Stimulated activated naive CD8-positive, alpha-beta T cell treated with anti-CD3 and anti-CD28 coated beads, Interleukin-15, Interleukin-2, amounts not matched to agents 100 ng/mL and 50 ng/mL, for 24 hours (primary cell): ENCODE data around the gene SEM1.
"Not testable (repeated sequence)": the region's sequence is repeated elsewhere in the genome, so short reads cannot be mapped to it uniquely, and the experiment has no call there.

Source experiments
- H3K27ac Mint-ChIP-seq: one replicate; pipeline ENCODE4 v1.8.0; 2021; ENCODE audit warnings: mild to moderate bottlenecking, mixed read lengths
- H3K27me3 Mint-ChIP-seq: one replicate; pipeline ENCODE4 v1.8.0; 2021; ENCODE audit warnings: mixed read lengths
- H3K36me3 Mint-ChIP-seq: one replicate; pipeline ENCODE4 v1.8.0; 2021; ENCODE audit warnings: low read depth, mixed read lengths
- H3K4me1 Mint-ChIP-seq: one replicate; pipeline ENCODE4 v1.8.0; 2021; ENCODE audit warnings: low read depth, mixed read lengths
- H3K4me3 Mint-ChIP-seq: one replicate; pipeline ENCODE4 v1.8.0; 2021; ENCODE audit warnings: mild to moderate bottlenecking, mixed read lengths
- H3K9me3 Mint-ChIP-seq: one replicate; pipeline ENCODE4 v1.8.0; 2021; ENCODE audit warnings: mixed read lengths

SEM1 gene

DNA sequence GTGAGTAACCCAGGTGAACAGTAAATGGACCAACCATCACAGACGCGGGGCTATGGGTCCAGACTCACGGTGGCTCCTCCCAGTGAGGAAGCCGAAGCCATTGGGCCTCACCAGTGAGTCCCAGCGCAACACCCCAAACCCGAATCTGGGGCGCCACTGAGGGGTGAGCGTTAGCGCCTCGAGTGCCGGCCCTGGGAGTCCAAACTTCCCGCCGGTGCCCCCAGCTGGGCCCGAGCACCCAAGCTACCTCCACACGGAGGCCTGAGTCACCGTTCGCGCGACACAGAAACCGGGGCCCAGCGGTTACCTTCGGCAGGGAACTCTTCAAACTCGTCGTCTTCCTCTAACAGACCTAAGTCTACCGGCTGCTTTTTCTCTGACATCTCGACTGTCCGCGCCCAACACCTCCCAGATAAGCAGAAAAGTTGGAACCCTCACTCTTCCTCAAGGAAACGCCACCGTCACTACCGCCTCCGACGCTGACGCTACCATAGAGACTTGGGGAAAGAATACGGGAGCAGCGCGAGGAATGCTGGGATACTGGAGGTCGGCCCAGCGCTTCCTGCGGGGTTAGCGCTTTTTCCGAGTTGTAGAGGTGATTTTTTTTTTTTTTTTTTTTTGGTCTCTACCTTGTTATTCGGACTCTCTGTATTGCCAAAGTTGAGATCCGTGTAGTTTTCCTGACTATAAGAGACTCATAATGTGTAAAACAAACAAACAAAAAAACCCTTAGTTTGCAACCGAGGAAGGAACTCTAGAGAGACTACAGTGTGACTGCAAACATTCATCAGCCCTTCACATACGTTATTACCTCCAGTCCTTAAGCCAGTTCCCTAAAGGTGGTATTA lies at the start of gene SEM1:
Gene SEM1, minus strand, starts transcription at position 466 of the 848 bp plus-strand sequence. Its CDS starts 83 bp downstream, at position 383.
- H3K36me3 Mint-ChIP-seq, result peaks cover 30% of the 10 kb centered on the region
- H3K4me3 Mint-ChIP-seq, result peak within 1 kb of the TSS; percentile 97
- H3K9me3 Mint-ChIP-seq, result peaks cover 18% of the 10 kb centered on the region
- peaks cover 37% of the 10 kb centered on the region for H3K4me1 Mint-ChIP-seq
- H3K27me3 Mint-ChIP-seq, result no peaks in the 10 kb centered on the region
- H3K27ac Mint-ChIP-seq, result peak within 1 kb of the TSS; percentile 97

DNA sequence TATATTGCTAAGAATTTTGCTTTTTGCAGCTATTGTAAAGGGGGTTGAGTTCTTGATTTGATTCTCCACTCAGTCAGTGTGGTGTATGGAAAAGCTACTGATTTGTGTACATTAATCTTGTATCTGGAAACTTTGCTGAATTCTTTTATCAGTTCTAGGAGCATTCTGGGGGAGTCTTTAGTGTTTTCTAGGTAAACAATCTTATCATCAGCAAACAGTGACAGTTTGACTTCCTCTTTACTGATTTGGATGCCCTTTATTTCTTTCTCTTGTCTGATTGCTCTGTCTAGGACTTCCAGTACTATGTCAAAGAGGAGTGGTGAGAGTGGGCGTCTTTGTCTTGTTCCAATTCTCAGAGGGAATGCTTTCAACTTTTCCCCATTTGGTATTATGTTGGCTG lies 48.2 kb upstream of the SEM1 start:
- not testable (repeated sequence) for H3K4me1 Mint-ChIP-seq, H3K27ac Mint-ChIP-seq, H3K4me3 Mint-ChIP-seq, H3K9me3 Mint-ChIP-seq, H3K36me3 Mint-ChIP-seq
- H3K27me3 Mint-ChIP-seq, result peaks cover 39% of the 10 kb centered on the region

DNA sequence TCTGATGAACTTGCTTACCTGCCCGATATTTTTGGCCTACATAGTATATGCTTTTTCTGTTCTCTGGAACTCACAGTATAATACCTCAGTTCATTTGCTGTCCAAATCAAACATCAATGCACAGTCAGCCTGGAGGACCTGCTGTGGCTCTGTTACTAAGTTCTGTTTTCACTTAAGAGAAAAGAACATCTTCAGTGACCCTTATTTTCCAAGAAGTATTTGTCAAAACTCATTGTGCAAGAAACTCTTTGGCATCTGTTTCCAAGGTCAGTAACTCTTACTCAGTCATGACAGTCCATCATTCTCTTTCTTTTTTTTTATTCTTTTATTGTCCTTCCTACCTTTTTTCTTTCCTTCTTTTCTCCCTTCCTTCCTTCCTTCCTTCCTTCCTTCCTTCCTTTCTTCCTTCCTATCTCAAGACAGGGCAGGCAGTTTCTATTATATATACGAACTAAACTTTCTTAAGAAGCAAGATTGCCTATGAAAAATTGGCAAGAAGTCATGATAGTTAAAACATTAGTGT lies 37.8 kb upstream of the SEM1 start:
- Mint-ChIP-seq H3K4me3 (no peak overlapping the region), H3K4me1 (no peaks in the 10 kb centered on the region), H3K9me3 (peaks cover 4% of the 10 kb centered on the region), H3K27me3 (peaks cover 20% of the 10 kb centered on the region), H3K36me3 (no peaks in the 10 kb centered on the region), H3K27ac (no peak overlapping the region)

DNA sequence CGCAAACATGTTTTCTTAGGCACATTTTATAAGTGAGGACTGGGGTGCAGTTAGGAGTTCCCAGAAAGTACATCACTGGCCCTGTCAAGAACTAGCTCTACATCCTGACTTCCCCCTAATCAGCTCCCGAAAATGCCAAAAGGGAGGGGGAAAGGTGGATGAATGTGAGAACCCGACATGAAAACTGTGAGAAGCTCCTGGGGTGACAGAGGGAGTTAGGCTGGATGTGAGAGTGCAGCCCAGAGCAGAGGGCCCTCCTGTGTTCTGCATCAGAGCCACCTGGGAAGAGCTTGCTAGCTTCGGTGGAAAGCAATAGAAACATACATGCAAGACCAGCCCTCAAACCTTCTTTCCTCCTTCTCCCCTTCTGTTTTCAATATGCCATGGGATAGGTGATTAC lies 30.5 kb upstream of the SEM1 start:
- Mint-ChIP-seq H3K9me3 (no peaks in the 10 kb centered on the region), H3K4me1 (no peaks in the 10 kb centered on the region), H3K36me3 (no peaks in the 10 kb centered on the region), H3K27ac (no peak overlapping the region), H3K4me3 (no peak overlapping the region), H3K27me3 (peaks cover 33% of the 10 kb centered on the region)

DNA sequence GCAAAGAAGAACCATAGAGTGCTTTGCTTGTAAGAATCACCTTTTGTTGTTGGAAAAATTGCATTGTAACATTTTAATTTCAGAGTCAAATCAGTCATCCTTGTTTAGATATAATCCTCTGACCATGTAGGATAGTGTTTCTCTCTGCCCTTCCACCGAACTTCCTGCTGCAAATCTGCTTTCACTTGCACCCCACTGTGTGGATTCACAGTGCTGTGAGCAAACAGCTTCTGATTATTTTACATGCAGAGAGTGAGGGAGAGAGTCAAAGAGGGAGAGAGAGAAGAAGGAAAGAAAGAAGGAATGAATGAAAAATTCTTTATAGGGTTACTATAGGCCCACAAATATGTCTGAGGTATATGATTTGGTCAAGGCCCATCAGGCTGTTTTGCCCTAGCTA lies 30.0 kb upstream of the SEM1 start:
- H3K36me3 Mint-ChIP-seq, result no peaks in the 10 kb centered on the region
- peaks cover 32% of the 10 kb centered on the region for H3K27me3 Mint-ChIP-seq
- no peaks in the 10 kb centered on the region for H3K4me1 Mint-ChIP-seq
- no peaks in the 10 kb centered on the region for H3K9me3 Mint-ChIP-seq
- H3K4me3 Mint-ChIP-seq, result no peak overlapping the region
- no peak overlapping the region for H3K27ac Mint-ChIP-seq

DNA sequence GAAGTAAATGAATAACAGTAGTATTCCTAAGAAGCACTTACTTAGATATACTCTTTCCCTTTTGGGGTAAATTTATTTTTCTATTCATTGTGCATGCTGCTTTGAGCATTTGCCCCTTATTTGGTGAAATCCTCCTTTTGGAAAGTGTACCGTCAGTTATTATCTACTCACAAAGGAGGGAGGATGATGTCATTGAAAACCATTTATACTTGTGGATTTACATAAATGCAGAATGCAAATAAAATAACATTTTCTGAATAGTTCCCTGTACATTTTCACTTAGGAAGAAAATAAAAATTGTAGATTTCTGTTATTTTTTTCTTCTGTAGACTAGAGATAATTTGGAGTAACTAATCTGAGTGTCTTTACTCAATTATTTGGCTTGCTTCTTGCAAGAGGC lies 29.5 kb upstream of the SEM1 start:
- H3K27me3 Mint-ChIP-seq, result peaks cover 32% of the 10 kb centered on the region
- no peaks in the 10 kb centered on the region for H3K36me3 Mint-ChIP-seq
- H3K9me3 Mint-ChIP-seq, result no peaks in the 10 kb centered on the region
- no peaks in the 10 kb centered on the region for H3K4me1 Mint-ChIP-seq
- no peak overlapping the region for H3K27ac Mint-ChIP-seq
- H3K4me3 Mint-ChIP-seq, result no peak overlapping the region

DNA sequence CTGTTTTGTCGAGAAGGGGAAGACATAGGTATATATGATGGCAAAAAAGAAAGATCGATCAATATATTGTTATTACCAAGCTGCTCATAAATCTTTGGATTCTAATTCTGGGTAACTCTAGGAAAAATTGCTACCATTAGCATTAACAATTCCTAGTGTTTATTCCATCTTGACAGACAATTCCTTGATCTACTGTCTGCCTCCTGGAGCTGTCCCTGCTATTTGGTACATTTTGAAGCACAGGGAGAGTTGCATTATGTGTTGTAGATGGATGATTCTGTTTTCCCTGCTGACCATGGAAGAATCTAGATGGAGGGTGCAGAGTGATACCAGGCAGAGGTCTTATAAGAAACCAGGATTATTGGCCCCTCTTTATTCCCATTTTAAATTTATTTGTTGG lies 29.1 kb upstream of the SEM1 start:
- Mint-ChIP-seq H3K4me1 (no peaks in the 10 kb centered on the region), H3K4me3 (no peak overlapping the region), H3K27ac (no peak overlapping the region), H3K36me3 (no peaks in the 10 kb centered on the region), H3K9me3 (no peaks in the 10 kb centered on the region), H3K27me3 (peaks cover 30% of the 10 kb centered on the region)

DNA sequence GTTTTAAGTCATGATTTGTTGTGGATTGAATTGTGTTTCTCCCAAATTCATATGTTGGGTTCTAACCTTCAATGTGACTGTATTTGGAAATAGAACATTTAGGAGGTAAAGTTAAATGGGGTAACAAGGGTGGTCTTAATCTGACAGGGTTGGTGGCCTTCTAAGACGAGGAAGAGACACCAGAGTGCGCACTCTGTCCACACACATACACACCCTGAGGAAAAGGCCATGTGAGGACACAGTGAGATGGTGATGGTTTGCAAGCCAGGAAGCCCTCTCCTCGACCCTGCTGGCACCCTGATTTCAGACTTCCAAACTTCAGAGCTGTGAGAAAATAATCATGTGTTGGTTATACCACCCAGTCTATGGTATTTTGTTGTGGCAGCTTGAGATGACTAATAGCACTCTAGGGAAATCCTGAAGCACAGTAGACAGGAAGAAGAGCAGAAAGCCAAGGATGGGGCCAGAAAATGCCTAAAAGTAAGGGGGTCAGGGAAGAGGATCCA lies 28.0 kb upstream of the SEM1 start:
- Mint-ChIP-seq H3K4me3 (no peak overlapping the region), H3K27me3 (peaks cover 27% of the 10 kb centered on the region), H3K9me3 (no peaks in the 10 kb centered on the region), H3K4me1 (no peaks in the 10 kb centered on the region), H3K27ac (no peak overlapping the region), H3K36me3 (no peaks in the 10 kb centered on the region)

DNA sequence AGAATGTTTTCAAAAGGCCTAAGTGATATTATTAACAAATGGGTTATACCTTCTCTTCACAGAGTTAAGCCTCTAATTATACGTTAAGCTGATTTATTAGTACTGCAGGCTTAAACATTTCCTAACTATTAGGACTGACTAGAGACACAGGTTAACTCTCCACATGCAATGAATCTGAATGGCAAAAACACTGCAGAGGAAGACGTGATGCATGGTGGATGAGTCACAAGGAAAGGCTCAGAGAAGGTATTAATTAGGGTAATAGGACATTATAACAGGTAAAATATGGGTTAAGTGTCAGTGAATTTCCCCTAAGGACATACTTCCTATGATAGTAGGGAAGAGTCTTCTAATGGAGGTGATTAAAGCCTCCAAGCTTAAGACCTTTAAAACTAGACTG lies 24.7 kb upstream of the SEM1 start:
- Mint-ChIP-seq H3K36me3 (no peaks in the 10 kb centered on the region), H3K27ac (no peak overlapping the region), H3K9me3 (no peaks in the 10 kb centered on the region), H3K4me1 (no peaks in the 10 kb centered on the region), H3K4me3 (no peak overlapping the region), H3K27me3 (peaks cover 9% of the 10 kb centered on the region)

DNA sequence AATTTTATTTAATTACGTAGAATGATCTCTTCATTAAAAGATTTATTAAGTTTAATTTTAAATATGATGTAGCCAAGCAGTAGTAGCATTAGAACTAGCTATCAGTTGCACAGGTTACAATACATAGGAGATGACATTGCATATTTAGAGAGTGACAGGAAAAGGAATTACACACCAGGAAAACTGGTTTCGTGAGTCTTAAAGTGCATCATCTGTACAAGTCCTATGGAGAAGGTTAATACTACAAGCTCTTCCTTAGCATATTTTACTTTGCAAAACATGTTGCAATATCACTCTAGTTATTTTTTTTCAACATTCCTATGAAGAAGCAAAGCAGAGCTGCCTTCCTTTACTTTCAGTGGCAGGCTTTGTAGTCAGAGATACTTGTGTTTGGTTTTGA lies 20.2 kb upstream of the SEM1 start:
- Mint-ChIP-seq H3K4me3 (no peak overlapping the region), H3K27ac (no peak overlapping the region), H3K27me3 (peaks cover 19% of the 10 kb centered on the region), H3K36me3 (no peaks in the 10 kb centered on the region), H3K9me3 (no peaks in the 10 kb centered on the region), H3K4me1 (no peaks in the 10 kb centered on the region)

DNA sequence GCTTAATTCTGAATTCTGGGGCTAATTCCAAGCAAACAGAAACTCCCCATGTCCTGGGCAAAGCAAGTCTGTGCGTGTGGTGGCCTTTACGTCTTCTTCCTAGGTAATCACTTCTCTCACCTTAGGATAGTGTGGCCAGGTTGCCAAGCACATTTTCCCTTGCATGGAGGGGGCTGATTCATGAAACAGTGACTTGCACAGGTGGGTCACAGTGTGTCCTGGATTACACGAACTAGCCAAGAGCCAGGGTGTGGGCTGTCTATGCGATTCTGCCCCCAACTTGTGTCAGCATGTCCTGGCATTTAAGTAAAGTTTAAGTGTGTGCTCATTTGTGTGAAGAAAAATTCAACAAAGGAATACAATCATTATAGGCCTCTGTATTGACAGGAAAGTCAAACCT lies 18.5 kb upstream of the SEM1 start:
- no peaks in the 10 kb centered on the region for H3K9me3 Mint-ChIP-seq
- H3K27ac Mint-ChIP-seq, result no peak overlapping the region
- peaks cover 26% of the 10 kb centered on the region for H3K27me3 Mint-ChIP-seq
- no peaks in the 10 kb centered on the region for H3K36me3 Mint-ChIP-seq
- H3K4me3 Mint-ChIP-seq, result no peak overlapping the region
- H3K4me1 Mint-ChIP-seq, result no peaks in the 10 kb centered on the region

DNA sequence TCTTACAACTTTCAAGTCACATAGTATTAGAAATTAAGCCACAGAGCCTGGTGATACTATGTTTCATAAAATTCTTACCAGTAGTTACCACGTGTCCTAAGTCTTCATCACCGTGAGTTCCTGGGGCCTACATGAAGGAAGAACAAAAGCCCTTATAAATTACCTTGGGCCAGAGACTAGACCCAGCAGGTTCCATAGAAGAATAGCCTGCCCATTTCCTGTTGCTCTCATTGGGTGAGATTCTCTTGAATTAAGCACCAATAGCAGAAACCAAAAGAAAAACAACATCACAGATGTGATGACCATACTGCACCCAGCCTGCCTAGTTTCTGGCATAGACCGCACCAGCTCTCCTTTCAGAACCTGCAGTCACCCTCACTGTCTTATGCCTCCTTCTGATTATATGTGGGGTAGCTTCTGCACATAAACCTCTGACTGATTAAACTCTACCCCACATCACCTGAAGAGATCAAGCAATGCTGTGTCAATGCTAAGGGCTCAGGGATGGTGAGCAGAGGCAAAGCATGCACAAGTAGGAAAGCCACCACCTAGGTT lies 18.0 kb upstream of the SEM1 start:
- Mint-ChIP-seq H3K9me3 (no peaks in the 10 kb centered on the region), H3K27ac (no peak overlapping the region), H3K36me3 (no peaks in the 10 kb centered on the region), H3K27me3 (peaks cover 29% of the 10 kb centered on the region), H3K4me3 (no peak overlapping the region), H3K4me1 (no peaks in the 10 kb centered on the region)

DNA sequence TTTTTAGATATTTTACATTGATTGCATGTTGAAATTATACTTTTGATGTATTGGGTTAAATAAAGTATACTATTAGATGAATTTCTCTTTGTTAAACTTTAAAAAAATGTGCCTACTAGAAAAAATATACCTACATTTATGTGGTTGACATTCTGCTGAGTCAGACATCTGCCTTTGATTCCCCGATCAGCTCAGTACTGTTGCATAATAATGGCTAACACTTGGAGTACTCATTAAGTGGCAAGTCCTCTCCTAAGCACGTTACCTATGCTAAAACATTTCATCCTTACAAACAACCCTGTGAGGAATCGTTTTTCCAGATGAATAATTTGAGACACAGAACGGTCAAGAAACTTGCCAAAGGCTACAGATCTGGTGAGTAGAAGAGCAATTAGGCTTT lies 14.0 kb upstream of the SEM1 start:
- no peak overlapping the region for H3K27ac Mint-ChIP-seq
- peaks cover 42% of the 10 kb centered on the region for H3K27me3 Mint-ChIP-seq
- H3K36me3 Mint-ChIP-seq, result no peaks in the 10 kb centered on the region

DNA sequence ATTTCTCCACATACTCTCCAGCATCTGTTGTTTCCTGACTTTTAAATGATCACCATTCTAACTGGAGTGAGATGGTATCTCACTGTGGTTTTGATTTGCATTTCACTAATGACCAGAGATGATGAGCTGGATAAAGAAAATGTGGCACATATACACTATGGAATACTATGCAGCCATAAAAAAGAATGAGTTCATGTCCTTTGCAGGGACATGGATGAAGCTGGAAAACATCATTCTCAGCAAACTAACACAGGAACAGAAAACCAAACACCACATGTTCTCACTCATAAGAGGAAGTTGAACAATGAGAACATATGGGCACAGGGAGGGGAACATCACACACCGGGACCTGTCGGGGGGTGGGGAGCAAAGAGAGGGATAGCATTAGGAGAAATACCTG lies 13.3 kb upstream of the SEM1 start:
- peaks cover 47% of the 10 kb centered on the region for H3K27me3 Mint-ChIP-seq
- not testable (repeated sequence) for H3K4me3 Mint-ChIP-seq, H3K36me3 Mint-ChIP-seq, H3K9me3 Mint-ChIP-seq, H3K27ac Mint-ChIP-seq, H3K4me1 Mint-ChIP-seq

More for the DNA sequence above, 14.0 kb upstream of the SEM1 start:
- H3K9me3 Mint-ChIP-seq, result no peaks in the 10 kb centered on the region
- no peak overlapping the region for H3K4me3 Mint-ChIP-seq
- no peaks in the 10 kb centered on the region for H3K4me1 Mint-ChIP-seq

DNA sequence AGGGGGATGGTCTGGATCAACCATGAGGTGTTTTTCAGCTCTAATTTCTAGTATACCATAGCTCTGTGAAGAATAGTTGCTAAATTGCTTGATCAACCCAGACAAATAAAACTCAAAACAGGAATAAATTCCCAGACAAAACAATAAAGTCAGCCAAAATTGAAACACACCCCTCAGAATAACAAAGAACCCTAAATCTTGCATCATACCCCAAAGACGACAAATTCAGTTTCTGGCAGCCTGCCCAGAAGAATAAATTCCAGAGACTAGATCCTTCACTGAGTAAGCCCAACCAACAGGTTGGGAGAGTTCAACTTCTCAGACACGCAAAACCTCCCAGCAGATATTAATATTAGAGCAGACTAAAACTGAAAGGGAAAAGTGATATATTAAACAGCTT lies 11.2 kb upstream of the SEM1 start:
- H3K27me3 Mint-ChIP-seq, result peaks cover 57% of the 10 kb centered on the region
- H3K9me3 Mint-ChIP-seq, result no peaks in the 10 kb centered on the region
- H3K36me3 Mint-ChIP-seq, result no peaks in the 10 kb centered on the region
- no peak overlapping the region for H3K4me3 Mint-ChIP-seq
- H3K4me1 Mint-ChIP-seq, result no peaks in the 10 kb centered on the region
- no peak overlapping the region for H3K27ac Mint-ChIP-seq
